HCT116 (cell line): ENCODE data around the gene HSPA2. TPM values are rescaled to one million over a fixed set of nuclear protein-coding genes. Genes with fewer than 3 reads are reported as not detected.
A peak's percentile ranks its signal among the peaks of the same experiment; 100 is the strongest.

ENCODE experiments used
- ATAC-seq: fragments of 200-7000 bp; cut with Tn5 transposase; 2 replicates; pipeline ENCODE4 v1.9.1; 2020; ENCODE audit warnings: mild to moderate bottlenecking, moderate library complexity
- BruUV-seq: library from RNA; stranded (reverse); fragments of 400-500 nt; replicated peaks from 2 replicates; lab custom pipeline; 2021; lab: Mats Ljungman, UMichigan
- CTCF ChIA-PET: fragments of 300-600 bp; sonication (Branson Sonifier 250); formaldehyde crosslinking; loops from one replicate; lab custom pipeline; 2021; ENCODE audit warnings: antibody characterized with exemption; lab: Charles Lee
- POLR2A ChIA-PET: fragments of 300-600, 350-600 bp; sonication (Branson Sonifier 250); formaldehyde crosslinking; loops from one replicate; lab custom pipeline; 2021; ENCODE audit warnings: antibody characterized with exemption; lab: Charles Lee
- RAD21 ChIA-PET, 2 experiments: fragments of 300-600 bp; sonication (Branson Sonifier 250); formaldehyde crosslinking; loops; one replicate each; lab custom pipeline; 2023; ENCODE audit warnings: low total read pairs in 2 of 2; ENCODE audit not compliant: uncharacterized antibody in 2 of 2, unreplicated experiment in 2 of 2, low non-redundant PET in 1 of 2; lab: Charles Lee
- DNase-seq: peaks from one replicate; pipeline ENCODE4 v3.0.0-alpha.2; 2010; ENCODE audit warnings: low read depth, low spot score
- H2AFZ ChIP-seq: fragments of 200-600 bp; shearing (Covaris generic), sonication (generic); 2 replicates; pipeline ENCODE4 v1.6.1; 2017; ENCODE audit warnings: low read depth, mixed run types, mixed read lengths, antibody characterized with exemption, low read length; ENCODE audit not compliant: poor library complexity, severe bottlenecking
- H3K27ac ChIP-seq: 2 replicates; pipeline ENCODE4 v1.5.1; 2012; ENCODE audit warnings: low read depth, low read length
- H3K27me3 ChIP-seq: fragments of 200-600 bp; sonication (generic); 2 replicates; pipeline ENCODE4 v1.6.1; 2016; ENCODE audit warnings: mixed run types, low read length, mixed read lengths; ENCODE audit not compliant: insufficient read depth
- H3K36me3 ChIP-seq, 2 experiments: fragments of 200-500 bp in 1 of 2; fragments of 200-600 bp in 1 of 2; sonication (Bioruptor generic) in 1 of 2; sonication (generic) in 1 of 2; 2 replicates each; pipeline versions ENCODE4 v1.5.1 to v1.6.1; 2014 to 2016; ENCODE audit warnings: low read length in 2 of 2, inconsistent platforms in 1 of 2, mixed read lengths in 1 of 2, mixed run types in 1 of 2; ENCODE audit not compliant: insufficient read depth in 2 of 2, control insufficient read depth in 1 of 2
- H3K4me1 ChIP-seq, 2 experiments: fragments of 200-600 bp in 1 of 2; sonication (generic) in 1 of 2; 2 replicates each; pipeline versions ENCODE4 v1.5.1 to v1.6.1; 2012 to 2017; ENCODE audit warnings: low read length in 2 of 2, inconsistent platforms in 1 of 2, mild to moderate bottlenecking in 1 of 2, mixed read lengths in 1 of 2, mixed run types in 1 of 2, moderate library complexity in 1 of 2; ENCODE audit not compliant: insufficient read depth in 2 of 2, control insufficient read depth in 1 of 2
- H3K4me2 ChIP-seq: fragments of 200-600 bp; sonication (generic); 2 replicates; pipeline ENCODE4 v1.6.1; 2017; ENCODE audit warnings: mixed run types, low read length, mixed read lengths
- H3K4me3 ChIP-seq, 2 experiments: fragments of 200-600 bp in 1 of 2; sonication (generic) in 1 of 2; replicated peaks in 1 of 2; 2 replicates each; pipeline ENCODE4 v1.5.1; 2011 to 2016; ENCODE audit warnings: low read length in 2 of 2, control low read depth in 1 of 2, low read depth in 1 of 2, mild to moderate bottlenecking in 1 of 2, mixed read lengths in 1 of 2, mixed run types in 1 of 2
- H3K79me2 ChIP-seq: fragments of 200-600 bp; sonication (generic); 2 replicates; pipeline ENCODE4 v1.6.1; 2017; ENCODE audit warnings: mild to moderate bottlenecking, mixed run types, low read length, moderate library complexity, mixed read lengths; ENCODE audit not compliant: insufficient read depth
- H3K9ac ChIP-seq: fragments of 200-600 bp; sonication (generic); 2 replicates; pipeline ENCODE4 v1.6.1; 2016; ENCODE audit warnings: low read length, mixed read lengths
- H3K9me2 ChIP-seq: fragments of 200-600 bp; sonication (generic), shearing (Covaris generic); 2 replicates; pipeline ENCODE4 v1.6.1; 2017; ENCODE audit warnings: mixed run types, mild to moderate bottlenecking, moderate library complexity; ENCODE audit not compliant: insufficient read depth
- H3K9me3 ChIP-seq, 2 experiments: fragments of 200-500 bp in 1 of 2; fragments of 200-600 bp in 1 of 2; sonication (Bioruptor generic) in 1 of 2; sonication (generic) in 1 of 2; 2 replicates each; pipeline ENCODE4 v1.6.1; 2014 to 2017; ENCODE audit warnings: low read length in 2 of 2, mixed read lengths in 2 of 2, inconsistent platforms in 1 of 2, low read depth in 1 of 2, mild to moderate bottlenecking in 1 of 2, mixed run types in 1 of 2, moderate library complexity in 1 of 2; ENCODE audit not compliant: control insufficient read depth in 1 of 2, insufficient read depth in 1 of 2
- H4K20me1 ChIP-seq: fragments of 200-600 bp; sonication (generic), shearing (Covaris generic); 2 replicates; pipeline ENCODE4 v1.6.1; 2017; ENCODE audit warnings: mixed run types, mild to moderate bottlenecking, moderate library complexity; ENCODE audit not compliant: insufficient read depth
- ATF3 ChIP-seq: IDR thresholded peaks from 2 replicates; pipeline ENCODE4 v1.6.1; 2012
- CTCF ChIP-seq, 3 experiments: fragments of 200-600 bp in 1 of 3; sonication (generic) in 1 of 3; IDR thresholded peaks in 2 of 3; conservative IDR thresholded peaks in 1 of 3; 2 replicates each; pipeline ENCODE4 v1.5.1; 2012 to 2017; ENCODE audit warnings: low read depth in 2 of 3, low read length in 2 of 3, antibody characterized with exemption in 1 of 3, borderline replicate concordance in 1 of 3, control low read depth in 1 of 3, mild to moderate bottlenecking in 1 of 3, mixed read lengths in 1 of 3, mixed run types in 1 of 3, moderate library complexity in 1 of 3; ENCODE audit not compliant: insufficient read depth in 1 of 3
- EGR1 ChIP-seq: IDR thresholded peaks from 2 replicates; pipeline ENCODE4 v1.6.1; 2012; ENCODE audit warnings: low read depth
- EZH2phosphoT487 ChIP-seq: fragments of 200-600 bp; IDR thresholded peaks from 2 replicates; pipeline ENCODE4 v1.6.1; 2018; ENCODE audit warnings: antibody characterized with exemption, borderline replicate concordance
- FOSL1 ChIP-seq: IDR thresholded peaks from 2 replicates; pipeline ENCODE4 v1.6.1; 2012; ENCODE audit warnings: low read depth
- MAX ChIP-seq: IDR thresholded peaks from 2 replicates; pipeline ENCODE4 v1.6.1; 2012
- POLR2A ChIP-seq: IDR thresholded peaks from 2 replicates; pipeline ENCODE4 v1.7.0; 2011; ENCODE audit warnings: borderline replicate concordance; ENCODE audit not compliant: insufficient read depth, insufficient read length; ENCODE audit errors: extremely low read depth
- POLR2AphosphoS5 ChIP-seq: IDR thresholded peaks from 2 replicates; pipeline ENCODE4 v1.6.1; 2011; ENCODE audit warnings: mild to moderate bottlenecking, low read depth, low read length, moderate library complexity
- RAD21 ChIP-seq: IDR thresholded peaks from 2 replicates; pipeline ENCODE4 v1.6.1; 2012; ENCODE audit warnings: low read depth, mild to moderate bottlenecking
- SP1 ChIP-seq: IDR thresholded peaks from 2 replicates; pipeline ENCODE4 v1.6.1; 2012; ENCODE audit warnings: low read depth
- TCF7L2 ChIP-seq: IDR thresholded peaks from 2 replicates; pipeline ENCODE4 v1.7.0; 2011; ENCODE audit warnings: borderline replicate concordance, inconsistent platforms; ENCODE audit not compliant: insufficient read depth, insufficient read length; ENCODE audit errors: extremely low read depth
- YY1 ChIP-seq: IDR thresholded peaks from 2 replicates; pipeline ENCODE4 v1.6.1; 2011; ENCODE audit warnings: low read length, low read depth, moderate library complexity, mild to moderate bottlenecking; ENCODE audit not compliant: insufficient replicate concordance; ENCODE audit errors: extremely low read depth
- ZBTB33 ChIP-seq: IDR thresholded peaks from 2 replicates; pipeline ENCODE4 v1.6.1; 2011; ENCODE audit warnings: mild to moderate bottlenecking, low read length, moderate library complexity; ENCODE audit not compliant: insufficient replicate concordance; ENCODE audit errors: extremely low read depth
- ZFX ChIP-seq: fragments of 450-650 bp; IDR thresholded peaks from 2 replicates; pipeline ENCODE4 v1.6.1; 2017
- intact Hi-C: fragments of 100-400 bp; cut with micrococcal nuclease; formaldehyde crosslinking; loops from 2 replicates; pipeline ENCODE4 v1.10.0; 2022
- total RNA-seq: library from RNA; stranded (reverse); gene quantifications from one replicate; pipeline ENCODE4 v1.2.1, GENCODE V29; 2021; ENCODE audit not compliant: unreplicated experiment

HSPA2 gene
- total RNA-seq, 1 experiment from 2014 or later = 2.5 TPM

- TF ChIP-seq CTCF (IDR thresholded peaks at IDR 0.05 in 2 of 3, conservative IDR thresholded peaks at IDR 0.05 in 1 of 3; ENCODE audit: borderline replicate concordance in 1 of 3, insufficient read depth in 1 of 3, low read depth in 2 of 3, low read length in 2 of 3) (no peak), FOSL1 (no peak), POLR2A (peak; percentile 73), TCF7L2 (no peak), YY1 (peak; percentile 56), ZFX (peak; percentile 59), MAX (no peak), EGR1 (no peak)
These were observed 36.9 kb upstream of the HSPA2 start, which contains the start of gene ZBTB25 (continued) for GRCh38 chr14:64503434-64504309.

GRCh38 chr14:64504310-64504896 is 36.1 kb upstream of the HSPA2 start, which contains the start of gene ZBTB1:
Gene ZBTB1, plus strand, starts transcription at chr14:64504770. Its CDS starts 16,735 bp downstream, at chr14:64521505.
- Histone ChIP-seq H4K20me1 (no peaks in the 10 kb centered on the region), H3K27me3 (no peaks in the 10 kb centered on the region), H3K9me2 (no peaks in the 10 kb centered on the region), H3K4me2 (peak within 1 kb of the TSS; percentile 89), H3K4me3 (peak within 1 kb of the TSS; percentile 74 to 97), H3K4me1 (peaks cover 35 to 58% of the 10 kb centered on the region in 2 experiments), H2AFZ (no peak within 1 kb of the TSS), H3K27ac (peak within 1 kb of the TSS; percentile 95), H3K79me2 (peaks cover 82% of the 10 kb centered on the region), H3K9ac (peak within 1 kb of the TSS; percentile 85), H3K9me3 (no peaks in the 10 kb centered on the region), H3K36me3 (no peaks in the 10 kb centered on the region)
- intact Hi-C loops = loop anchor here (2.0 kb wide), 1 partner anchor 166 kb away; no protein-coding TSS in a partner anchor
- DNase-seq = peak; percentile 65
- ChIA-PET CTCF (no interaction called here), POLR2A (interaction anchor here (0.6 to 1.3 kb wide), 8 partner anchors 8 to 485 kb away, joined by 3 to 5 read pairs (median 4); partner anchors contain the start of gene MTHFD1), RAD21 (interaction anchor here in 1 of 2 experiments (1.0 kb wide), 1 partner anchor 375 kb away, joined by 4 read pairs; the partner anchor contains the start of gene SPTB)
- BruUV-seq = no TSS peak
- ATAC-seq = peak; percentile 59
- TF ChIP-seq CTCF (IDR thresholded peaks at IDR 0.05 in 2 of 3, conservative IDR thresholded peaks at IDR 0.05 in 1 of 3; ENCODE audit: borderline replicate concordance in 1 of 3, insufficient read depth in 1 of 3, low read depth in 2 of 3, low read length in 2 of 3) (no peak), RAD21 (no peak), EZH2phosphoT487 (no peak), ZBTB33 (no peak), ATF3 (no peak), SP1 (no peak), POLR2AphosphoS5 (peak; percentile 81; the same call in 1 of the 2 replicates), TCF7L2 (peak; percentile 68), YY1 (no peak)
